22Rv1 (cell line): ENCODE results near the gene NFKBIB.

Experiments
- CTCF ChIP-seq: fragments of 450-650 bp; IDR thresholded peaks from 2 replicates; pipeline ENCODE4 v1.5.1; 2017; ENCODE audit warnings: mild to moderate bottlenecking
- ZFX ChIP-seq: fragments of 450-650 bp; IDR thresholded peaks from 2 replicates; pipeline ENCODE4 v1.6.1; 2017; ENCODE audit warnings: antibody characterized with exemption, borderline replicate concordance

DNA sequence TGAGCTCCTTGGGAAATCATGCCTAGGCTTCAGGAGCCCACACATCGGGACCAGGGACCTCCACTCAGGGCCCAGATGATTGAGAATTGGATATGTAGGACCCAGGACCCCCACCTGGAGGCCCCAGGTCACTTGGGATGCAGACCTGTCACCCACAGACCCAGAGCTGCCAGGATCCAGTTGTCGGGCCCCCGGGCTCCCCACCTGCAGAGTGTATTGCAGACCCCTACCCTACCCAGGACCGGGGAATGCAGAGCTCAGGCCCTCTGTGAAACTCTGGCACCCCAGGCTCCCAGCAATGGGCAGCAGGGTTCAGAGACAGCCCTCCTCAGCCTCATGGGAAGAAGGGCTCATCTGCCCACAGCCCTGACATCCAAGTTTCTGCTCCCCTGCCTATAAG lies 5.9 kb downstream of the NFKBIB start:
- TF ChIP-seq CTCF (no peak), ZFX (no peak)
